ENCODE results near the gene NR5A1.

DNA sequence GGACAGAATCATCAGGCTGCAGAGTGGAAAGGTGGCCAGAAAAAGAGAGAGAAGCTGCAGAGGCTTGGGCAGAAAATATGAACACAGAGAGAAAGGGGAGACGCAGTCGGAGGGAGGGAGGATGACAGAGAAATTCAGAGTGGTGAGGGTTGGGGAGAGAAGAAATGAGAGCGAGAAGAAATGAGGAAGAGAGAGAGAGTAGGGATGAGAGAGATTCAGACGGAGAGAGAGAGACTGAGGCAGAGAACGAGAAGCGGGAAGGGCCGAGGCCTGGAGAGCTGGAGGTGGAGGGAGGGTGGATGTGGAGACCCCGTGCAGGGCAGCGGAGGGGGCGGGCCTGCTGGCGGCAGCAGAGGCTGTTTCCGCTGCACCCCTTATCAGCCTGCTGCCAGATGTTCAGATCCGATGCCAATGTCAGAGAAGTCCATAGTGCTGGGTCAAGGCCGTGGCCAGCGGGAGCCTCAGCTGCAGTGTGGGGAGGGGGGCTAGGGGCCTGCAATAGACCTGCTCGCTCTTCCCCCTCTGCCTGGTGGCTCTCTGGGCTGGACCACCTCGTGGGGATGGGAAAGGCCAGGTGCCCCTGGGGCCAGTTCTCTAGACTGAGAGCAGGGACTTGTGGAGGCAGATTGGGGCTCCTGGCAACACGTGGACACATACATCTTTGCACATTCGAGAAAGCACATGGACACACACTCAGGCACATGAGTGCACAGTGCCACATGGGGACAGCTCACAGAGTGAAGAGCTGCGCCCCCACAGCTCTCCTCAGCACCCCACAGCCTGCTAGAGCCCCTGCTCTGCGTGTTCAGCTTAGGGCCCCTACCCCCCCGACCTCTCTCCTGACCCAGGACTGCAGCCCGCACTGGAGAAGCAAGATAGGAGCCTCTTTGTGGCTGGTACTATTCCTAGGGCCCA, 4.9 kb upstream of the NR5A1 start:
- TF ChIP-seq POLR2A (IDR thresholded peaks at IDR 0.05), result no peak
- TF ChIP-seq, protein P1, sequence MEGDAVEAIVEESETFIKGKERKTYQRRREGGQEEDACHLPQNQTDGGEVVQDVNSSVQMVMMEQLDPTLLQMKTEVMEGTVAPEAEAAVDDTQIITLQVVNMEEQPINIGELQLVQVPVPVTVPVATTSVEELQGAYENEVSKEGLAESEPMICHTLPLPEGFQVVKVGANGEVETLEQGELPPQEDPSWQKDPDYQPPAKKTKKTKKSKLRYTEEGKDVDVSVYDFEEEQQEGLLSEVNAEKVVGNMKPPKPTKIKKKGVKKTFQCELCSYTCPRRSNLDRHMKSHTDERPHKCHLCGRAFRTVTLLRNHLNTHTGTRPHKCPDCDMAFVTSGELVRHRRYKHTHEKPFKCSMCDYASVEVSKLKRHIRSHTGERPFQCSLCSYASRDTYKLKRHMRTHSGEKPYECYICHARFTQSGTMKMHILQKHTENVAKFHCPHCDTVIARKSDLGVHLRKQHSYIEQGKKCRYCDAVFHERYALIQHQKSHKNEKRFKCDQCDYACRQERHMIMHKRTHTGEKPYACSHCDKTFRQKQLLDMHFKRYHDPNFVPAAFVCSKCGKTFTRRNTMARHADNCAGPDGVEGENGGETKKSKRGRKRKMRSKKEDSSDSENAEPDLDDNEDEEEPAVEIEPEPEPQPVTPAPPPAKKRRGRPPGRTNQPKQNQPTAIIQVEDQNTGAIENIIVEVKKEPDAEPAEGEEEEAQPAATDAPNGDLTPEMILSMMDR (IDR thresholded peaks at IDR 0.05), result no peak

Data from gastroesophageal sphincter (tissue), 3 donors.